ENCODE data around the gene TRPV3.

The TRPV3 gene

DNA sequence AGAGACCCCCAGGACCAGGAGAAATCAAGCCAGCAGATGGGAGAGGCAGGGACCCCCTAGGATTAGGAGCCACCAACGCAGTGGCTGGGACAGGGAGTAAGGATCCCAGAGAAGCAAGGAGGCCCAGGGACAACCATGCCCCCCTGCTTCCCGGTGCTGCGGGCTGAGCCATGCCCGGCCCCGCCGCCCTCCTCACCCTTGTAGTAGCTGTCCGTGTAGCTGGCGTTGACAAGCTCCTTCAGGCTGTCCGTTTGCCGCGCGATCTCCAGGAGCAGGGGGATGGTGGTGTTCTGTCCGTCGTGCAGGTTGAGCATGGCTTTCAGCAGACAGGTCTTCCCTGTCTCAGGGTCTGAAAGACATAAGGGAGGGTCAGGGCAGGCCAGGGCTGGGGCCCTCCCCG lies 33.2 kb upstream of the TRPV3 start (continued):
- TF ChIP-seq ZNF837 (tag by site-specific recombination; IDR thresholded peaks at IDR 0.05) (no peak), SP3 (tag by site-specific recombination; IDR thresholded peaks at IDR 0.05) (no peak), ZNF202 (tag by site-specific recombination; IDR thresholded peaks at IDR 0.05; ENCODE audit: borderline replicate concordance) (no peak), ZNF214 (tag by site-specific recombination; IDR thresholded peaks at IDR 0.05; ENCODE audit: borderline replicate concordance) (no peak), ZBTB6 (tag by site-specific recombination; IDR thresholded peaks at IDR 0.05) (no peak)

GRCh38 chr17:3590231-3590630 lies 32.6 kb upstream of the TRPV3 start:
- H3K9me3 ChIP-seq (ENCODE audit: control insufficient read depth, insufficient read depth, low read depth, low read length) = no peaks in the 10 kb centered on the region
- no peak overlapping the region for H3K4me3 ChIP-seq (ENCODE audit: low read depth, low read length)
- H3K27ac ChIP-seq (ENCODE audit: extremely low read depth, low read depth, low read length) = no peak overlapping the region
- no peak for TF ChIP-seq ZNF664 (tag by site-specific recombination; IDR thresholded peaks at IDR 0.05)
- TF ChIP-seq ZNF138 (tag by site-specific recombination; IDR thresholded peaks at IDR 0.05; ENCODE audit: borderline replicate concordance) = no peak
- TF ChIP-seq ZBTB6 (tag by site-specific recombination; IDR thresholded peaks at IDR 0.05) = no peak
- TF ChIP-seq, protein P1, sequence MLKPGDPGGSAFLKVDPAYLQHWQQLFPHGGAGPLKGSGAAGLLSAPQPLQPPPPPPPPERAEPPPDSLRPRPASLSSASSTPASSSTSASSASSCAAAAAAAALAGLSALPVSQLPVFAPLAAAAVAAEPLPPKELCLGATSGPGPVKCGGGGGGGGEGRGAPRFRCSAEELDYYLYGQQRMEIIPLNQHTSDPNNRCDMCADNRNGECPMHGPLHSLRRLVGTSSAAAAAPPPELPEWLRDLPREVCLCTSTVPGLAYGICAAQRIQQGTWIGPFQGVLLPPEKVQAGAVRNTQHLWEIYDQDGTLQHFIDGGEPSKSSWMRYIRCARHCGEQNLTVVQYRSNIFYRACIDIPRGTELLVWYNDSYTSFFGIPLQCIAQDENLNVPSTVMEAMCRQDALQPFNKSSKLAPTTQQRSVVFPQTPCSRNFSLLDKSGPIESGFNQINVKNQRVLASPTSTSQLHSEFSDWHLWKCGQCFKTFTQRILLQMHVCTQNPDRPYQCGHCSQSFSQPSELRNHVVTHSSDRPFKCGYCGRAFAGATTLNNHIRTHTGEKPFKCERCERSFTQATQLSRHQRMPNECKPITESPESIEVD (tag by site-specific recombination; IDR thresholded peaks at IDR 0.05) = no peak
- TF ChIP-seq ZNF335 (tag by site-specific recombination; conservative IDR thresholded peaks at IDR 0.05) = no peak
- no peak for TF ChIP-seq GLIS1 (tag by site-specific recombination; IDR thresholded peaks at IDR 0.05)
- TF ChIP-seq ZNF785 (tag by site-specific recombination; IDR thresholded peaks at IDR 0.05) = no peak
- TF ChIP-seq SCRT2 (tag by site-specific recombination; IDR thresholded peaks at IDR 0.05) = no peak
- no peak for TF ChIP-seq ZNF692 (tag by site-specific recombination; IDR thresholded peaks at IDR 0.05)
- no peak for TF ChIP-seq ZNF830 (tag by site-specific recombination; IDR thresholded peaks at IDR 0.05; ENCODE audit: low read depth)
- no peak for TF ChIP-seq GLI4 (tag by site-specific recombination; IDR thresholded peaks at IDR 0.05)
- TF ChIP-seq, protein P2, sequence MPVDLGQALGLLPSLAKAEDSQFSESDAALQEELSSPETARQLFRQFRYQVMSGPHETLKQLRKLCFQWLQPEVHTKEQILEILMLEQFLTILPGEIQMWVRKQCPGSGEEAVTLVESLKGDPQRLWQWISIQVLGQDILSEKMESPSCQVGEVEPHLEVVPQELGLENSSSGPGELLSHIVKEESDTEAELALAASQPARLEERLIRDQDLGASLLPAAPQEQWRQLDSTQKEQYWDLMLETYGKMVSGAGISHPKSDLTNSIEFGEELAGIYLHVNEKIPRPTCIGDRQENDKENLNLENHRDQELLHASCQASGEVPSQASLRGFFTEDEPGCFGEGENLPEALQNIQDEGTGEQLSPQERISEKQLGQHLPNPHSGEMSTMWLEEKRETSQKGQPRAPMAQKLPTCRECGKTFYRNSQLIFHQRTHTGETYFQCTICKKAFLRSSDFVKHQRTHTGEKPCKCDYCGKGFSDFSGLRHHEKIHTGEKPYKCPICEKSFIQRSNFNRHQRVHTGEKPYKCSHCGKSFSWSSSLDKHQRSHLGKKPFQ (tag by site-specific recombination; IDR thresholded peaks at IDR 0.05) = no peak
- no peak for TF ChIP-seq ZNF324 (tag by site-specific recombination; IDR thresholded peaks at IDR 0.05)
- no peak for TF ChIP-seq BCL11B (tag by site-specific recombination; IDR thresholded peaks at IDR 0.05; ENCODE audit: low read depth)
- no peak for TF ChIP-seq HOXC10 (CRISPR knock-in tag; IDR thresholded peaks at IDR 0.05)
- no peak for TF ChIP-seq ZFHX2 (tag by site-specific recombination; conservative IDR thresholded peaks at IDR 0.05)
- TF ChIP-seq, protein P3, sequence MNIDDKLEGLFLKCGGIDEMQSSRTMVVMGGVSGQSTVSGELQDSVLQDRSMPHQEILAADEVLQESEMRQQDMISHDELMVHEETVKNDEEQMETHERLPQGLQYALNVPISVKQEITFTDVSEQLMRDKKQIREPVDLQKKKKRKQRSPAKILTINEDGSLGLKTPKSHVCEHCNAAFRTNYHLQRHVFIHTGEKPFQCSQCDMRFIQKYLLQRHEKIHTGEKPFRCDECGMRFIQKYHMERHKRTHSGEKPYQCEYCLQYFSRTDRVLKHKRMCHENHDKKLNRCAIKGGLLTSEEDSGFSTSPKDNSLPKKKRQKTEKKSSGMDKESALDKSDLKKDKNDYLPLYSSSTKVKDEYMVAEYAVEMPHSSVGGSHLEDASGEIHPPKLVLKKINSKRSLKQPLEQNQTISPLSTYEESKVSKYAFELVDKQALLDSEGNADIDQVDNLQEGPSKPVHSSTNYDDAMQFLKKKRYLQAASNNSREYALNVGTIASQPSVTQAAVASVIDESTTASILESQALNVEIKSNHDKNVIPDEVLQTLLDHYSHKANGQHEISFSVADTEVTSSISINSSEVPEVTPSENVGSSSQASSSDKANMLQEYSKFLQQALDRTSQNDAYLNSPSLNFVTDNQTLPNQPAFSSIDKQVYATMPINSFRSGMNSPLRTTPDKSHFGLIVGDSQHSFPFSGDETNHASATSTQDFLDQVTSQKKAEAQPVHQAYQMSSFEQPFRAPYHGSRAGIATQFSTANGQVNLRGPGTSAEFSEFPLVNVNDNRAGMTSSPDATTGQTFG (tag by site-specific recombination; IDR thresholded peaks at IDR 0.05; ENCODE audit: borderline replicate concordance) = no peak
- TF ChIP-seq ZNF521 (tag by site-specific recombination; IDR thresholded peaks at IDR 0.05) = no peak
- TF ChIP-seq SCRT1 (tag by site-specific recombination; IDR thresholded peaks at IDR 0.05; ENCODE audit: borderline replicate concordance) = no peak
- no peaks in the 10 kb centered on the region for H3K4me1 ChIP-seq (ENCODE audit: control insufficient read depth, insufficient read depth, low read length)
- CTCF ChIA-PET = no interaction called here
- POLR2A ChIA-PET = no interaction called here
- H3K36me3 ChIP-seq (ENCODE audit: control insufficient read depth in 2 of 2, insufficient read depth in 1 of 2, low read length in 2 of 2) = peaks cover 12 to 67% of the 10 kb centered on the region in 2 experiments; a peak in 2 of 3 replicates

Measured in HEK293 (cell line).